Stromal cell of bone marrow (primary cell): ENCODE results near the gene GOLGA8B.
"Not testable (repeated sequence)": the region's sequence is repeated elsewhere in the genome, so short reads cannot be mapped to it uniquely, and the experiment has no call there.

Source experiments
- DNase-seq: peaks from one replicate; pipeline ENCODE4 v3.0.0-alpha.2; 2012; ENCODE audit warnings: low read depth

GOLGA8B gene, protein sequence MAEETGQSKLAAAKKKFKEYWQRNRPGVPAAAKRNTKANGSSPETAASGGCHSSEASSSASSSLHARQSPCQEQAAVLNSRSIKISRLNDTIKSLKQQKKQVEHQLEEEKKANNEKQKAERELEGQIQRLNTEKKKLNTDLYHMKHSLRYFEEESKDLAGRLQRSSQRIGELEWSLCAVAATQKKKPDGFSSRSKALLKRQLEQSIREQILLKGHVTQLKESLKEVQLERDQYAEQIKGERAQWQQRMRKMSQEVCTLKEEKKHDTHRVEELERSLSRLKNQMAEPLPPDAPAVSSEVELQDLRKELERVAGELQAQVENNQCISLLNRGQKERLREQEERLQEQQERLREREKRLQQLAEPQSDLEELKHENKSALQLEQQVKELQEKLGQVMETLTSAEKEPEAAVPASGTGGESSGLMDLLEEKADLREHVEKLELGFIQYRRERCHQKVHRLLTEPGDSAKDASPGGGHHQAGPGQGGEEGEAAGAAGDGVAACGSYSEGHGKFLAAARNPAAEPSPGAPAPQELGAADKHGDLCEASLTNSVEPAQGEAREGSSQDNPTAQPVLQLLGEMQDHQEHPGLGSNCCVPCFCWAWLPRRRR

DNA sequence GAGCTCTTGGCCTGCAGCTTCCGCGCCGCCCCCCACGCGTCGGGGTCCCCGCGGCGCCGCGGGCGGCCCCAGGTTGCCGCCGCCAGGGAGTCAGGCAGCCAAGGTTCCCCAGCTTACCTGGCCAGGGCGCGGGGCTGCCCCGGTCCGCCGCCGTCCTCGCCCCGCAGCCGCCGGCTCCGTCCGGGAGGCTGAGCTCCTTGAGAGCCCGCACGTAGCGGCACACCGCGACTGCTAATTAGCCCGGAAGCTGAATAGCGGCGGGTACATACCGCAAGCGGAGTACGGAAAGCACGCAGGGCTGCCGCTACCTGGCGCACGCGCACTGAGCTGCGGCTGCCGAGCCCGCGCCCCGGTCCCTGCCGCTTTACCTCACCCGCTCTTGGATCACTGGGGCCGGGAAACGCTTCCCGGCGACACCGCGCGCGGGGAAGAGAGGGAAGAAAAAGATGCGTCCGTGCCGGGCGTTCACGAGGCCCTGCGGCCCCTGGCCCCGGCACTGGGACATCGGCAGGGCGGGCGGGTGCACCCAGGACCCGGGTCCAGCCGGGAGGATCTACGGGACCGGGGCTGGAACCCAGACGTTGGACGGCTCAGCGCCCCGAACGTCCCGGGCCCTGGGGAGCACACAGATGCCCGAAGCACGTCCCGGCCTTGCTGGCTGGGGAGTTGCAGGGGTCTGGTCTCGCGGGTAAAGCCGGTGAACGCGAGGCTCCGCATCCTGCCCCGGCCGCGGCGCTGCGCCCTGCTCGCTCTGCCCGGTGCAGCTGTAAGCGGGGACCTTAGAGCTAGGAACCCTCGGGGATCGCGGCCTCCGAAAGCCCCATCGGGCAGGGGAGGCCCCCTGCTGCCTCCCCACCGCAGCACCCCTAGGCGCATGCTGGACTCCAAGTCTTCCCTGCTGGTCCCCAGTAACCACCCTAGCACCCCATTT, at the start of gene GOLGA8B:
TSS of gene GOLGA8B (minus strand) at position 253 of the 931 bp plus-strand sequence. CDS start 47,739 bp downstream, outside the sequence.
- DNase-seq, result no peak

DNA sequence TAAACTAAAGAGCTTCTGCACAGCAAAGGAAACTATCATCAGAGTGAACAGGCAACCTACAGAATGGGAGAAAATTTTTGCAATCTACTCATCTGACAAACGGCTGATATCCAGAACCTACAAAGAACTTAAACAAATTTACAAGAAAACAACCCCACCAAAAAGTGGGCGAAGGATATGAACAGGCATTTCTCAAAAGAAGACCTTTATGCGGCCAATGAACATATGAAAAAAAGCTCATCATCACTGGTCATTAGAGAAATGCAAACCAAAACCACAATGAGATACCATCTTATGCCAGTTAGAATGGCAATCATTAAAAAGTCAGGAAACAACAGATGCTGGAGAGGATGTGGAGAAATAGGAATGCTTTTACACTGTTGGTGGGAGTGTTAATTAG, 49.7 kb upstream of the GOLGA8B start:
- DNase-seq, result not testable (repeated sequence)

DNA sequence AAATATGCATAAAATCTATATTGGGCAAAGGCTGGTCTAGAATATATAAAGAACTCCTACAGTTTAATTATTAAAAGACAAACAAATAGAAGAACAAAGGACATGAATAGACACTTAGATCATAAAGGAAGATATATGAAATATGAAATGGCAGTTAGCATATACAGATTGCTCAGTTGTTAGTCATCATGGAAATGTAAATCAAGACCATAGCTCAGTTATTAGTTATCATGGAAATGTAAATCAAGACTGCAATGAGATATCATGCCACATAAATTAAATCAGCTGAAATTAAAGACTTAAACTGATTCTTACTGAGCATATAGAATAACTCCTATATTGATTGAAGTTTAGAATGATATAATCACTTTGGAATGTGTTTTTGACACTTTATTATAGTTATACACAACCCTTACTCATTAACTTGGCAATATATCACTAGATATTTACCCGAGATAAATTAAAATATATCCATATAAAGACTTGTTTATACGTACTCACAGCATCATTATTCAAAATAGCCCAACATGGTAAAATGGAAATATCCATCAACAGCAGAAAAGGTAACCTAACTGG, 45.2 kb upstream of the GOLGA8B start:
- DNase-seq, result no peak

DNA sequence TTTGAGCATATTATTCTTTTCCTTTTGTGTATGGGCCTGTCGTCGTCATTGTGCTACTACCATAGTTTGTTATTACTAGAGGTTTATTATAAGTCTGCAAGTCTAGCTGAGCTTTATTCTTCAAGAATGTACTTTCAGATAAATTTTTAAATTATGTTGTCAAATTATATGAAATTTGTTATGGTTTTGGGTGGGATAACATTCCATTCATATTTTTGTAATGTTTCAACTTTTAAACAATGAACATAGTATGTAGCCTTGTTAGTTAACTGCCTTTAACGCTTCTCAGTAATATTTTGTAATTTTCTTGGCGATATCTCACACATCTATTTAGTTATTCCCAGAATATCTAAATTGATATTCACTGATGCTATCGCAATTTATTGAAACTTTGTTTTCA, 41.6 kb upstream of the GOLGA8B start:
- no peak for DNase-seq

GRCh38 chr15:34621675-34622074, 38.2 kb upstream of the GOLGA8B start:
- DNase-seq, result peak; percentile 6

GRCh38 chr15:34620814-34621213, 37.4 kb upstream of the GOLGA8B start:
- no peak for DNase-seq

DNA sequence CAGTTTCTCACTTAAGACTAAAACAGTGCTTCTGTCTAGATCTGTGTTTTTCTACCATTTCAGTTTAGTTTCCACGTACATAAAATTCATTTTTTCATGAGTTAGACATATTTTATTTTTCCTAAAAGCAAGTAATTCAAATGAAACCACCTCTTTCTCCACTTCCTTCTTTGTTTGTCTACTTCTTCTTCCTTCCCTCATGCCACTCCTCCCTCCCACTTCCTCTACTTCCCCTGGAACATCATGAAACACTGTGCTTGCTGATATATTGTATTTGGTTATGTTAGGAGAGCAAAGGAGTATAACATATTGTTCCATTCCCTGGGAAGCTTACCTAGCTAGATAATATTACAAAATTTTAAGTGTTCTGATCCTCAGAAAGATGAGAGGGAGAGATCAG, 36.7 kb upstream of the GOLGA8B start:
- DNase-seq, result no peak

GRCh38 chr15:34619151-34619550, 35.7 kb upstream of the GOLGA8B start:
- DNase-seq, result no peak

DNA sequence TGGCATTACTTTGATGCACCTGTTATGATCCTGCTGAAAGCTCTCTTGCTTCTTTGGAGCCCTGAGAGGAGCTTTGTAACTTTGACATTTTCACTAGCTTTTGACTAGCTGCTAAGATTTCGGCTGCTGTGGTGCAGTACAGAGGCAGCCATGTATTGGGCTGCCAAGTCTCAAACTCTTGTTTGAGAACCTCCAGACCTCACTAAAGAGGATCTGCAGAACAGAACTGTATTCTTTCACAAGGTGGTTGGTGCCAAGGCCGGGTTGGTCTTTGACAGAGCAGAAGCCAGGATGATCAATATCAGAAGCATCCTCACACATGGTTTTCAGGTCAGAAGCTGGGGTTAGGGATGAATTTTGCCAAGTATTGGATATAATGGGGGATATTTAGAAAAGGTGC, 34.6 kb upstream of the GOLGA8B start:
- DNase-seq, result no peak

DNA sequence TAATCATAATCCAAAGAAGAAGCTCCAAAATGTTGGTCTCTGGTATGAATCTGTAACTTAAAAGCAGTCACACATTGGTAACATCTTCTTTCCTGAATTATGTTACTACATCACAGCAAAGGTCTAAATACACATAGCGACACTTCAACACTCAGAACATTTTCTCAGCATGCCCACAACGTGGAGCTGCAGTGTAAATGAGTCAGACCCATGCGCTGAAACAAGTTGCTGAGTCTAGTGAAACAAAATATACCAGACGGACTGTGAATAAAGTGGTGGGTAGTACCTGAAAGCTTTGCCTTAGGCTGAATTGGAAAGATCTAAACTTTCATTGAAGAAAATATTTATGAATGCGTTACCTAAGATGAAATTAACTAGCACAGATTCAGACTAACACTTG, 33.2 kb upstream of the GOLGA8B start:
- DNase-seq, result peak; percentile 50

DNA sequence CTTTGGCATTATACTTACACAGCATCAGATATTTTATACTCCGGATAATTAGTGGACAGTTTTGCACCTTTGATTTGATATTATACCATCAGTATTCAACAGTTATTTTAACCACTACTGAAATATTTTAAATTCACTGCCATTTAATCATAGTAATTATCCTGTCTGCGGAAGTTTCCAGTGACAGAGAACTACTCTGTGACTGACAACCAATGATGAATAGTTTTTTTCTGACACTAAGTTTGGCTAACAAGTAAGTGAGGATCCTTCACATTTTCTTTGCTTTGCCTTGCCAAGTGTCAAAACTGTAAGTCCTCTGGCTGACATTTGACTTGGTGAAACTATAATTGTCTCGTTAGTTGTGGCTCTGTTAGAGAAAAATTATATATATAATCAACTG, 30.5 kb upstream of the GOLGA8B start:
- no peak for DNase-seq

DNA sequence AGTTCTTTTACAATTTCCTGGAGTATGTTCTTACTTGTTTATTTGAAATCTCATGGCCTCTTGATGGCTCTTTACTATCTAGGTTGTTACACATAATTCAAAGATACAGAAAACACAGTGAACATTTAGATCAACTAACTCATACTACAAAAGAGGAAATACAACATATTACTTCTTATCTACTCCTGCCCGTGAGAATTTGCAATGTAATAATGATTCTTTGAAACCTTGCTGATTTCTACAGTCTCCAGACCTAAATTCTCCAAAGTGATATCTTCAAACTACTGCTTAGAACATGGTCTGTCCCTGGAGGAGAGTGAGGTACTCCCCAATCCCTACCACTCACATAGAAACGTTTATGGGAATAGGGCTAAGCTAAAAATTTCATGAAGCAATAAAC, 29.9 kb upstream of the GOLGA8B start:
- no peak for DNase-seq

DNA sequence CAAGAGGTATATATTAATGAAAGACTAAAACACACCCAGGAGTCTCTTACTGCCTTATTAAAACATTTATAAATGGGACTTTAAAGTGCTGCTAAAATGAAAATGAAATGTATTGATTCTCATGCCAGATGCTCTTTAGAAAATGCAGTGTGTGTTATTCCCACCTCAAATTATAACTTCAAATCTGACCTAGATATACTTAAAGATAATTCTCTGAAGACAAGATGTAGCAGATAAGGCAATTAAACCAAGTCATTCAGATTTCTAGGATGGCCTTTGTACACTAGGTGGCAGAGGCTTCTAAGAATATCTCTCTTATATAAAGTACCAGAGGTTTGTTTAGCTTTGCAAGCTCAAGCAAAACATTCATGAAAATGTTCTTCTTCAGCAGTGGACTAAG, 26.9 kb upstream of the GOLGA8B start:
- peak; percentile 6 for DNase-seq

GRCh38 chr15:34609102-34610057, 25.9 kb upstream of the GOLGA8B start:
- no peak for DNase-seq

DNA sequence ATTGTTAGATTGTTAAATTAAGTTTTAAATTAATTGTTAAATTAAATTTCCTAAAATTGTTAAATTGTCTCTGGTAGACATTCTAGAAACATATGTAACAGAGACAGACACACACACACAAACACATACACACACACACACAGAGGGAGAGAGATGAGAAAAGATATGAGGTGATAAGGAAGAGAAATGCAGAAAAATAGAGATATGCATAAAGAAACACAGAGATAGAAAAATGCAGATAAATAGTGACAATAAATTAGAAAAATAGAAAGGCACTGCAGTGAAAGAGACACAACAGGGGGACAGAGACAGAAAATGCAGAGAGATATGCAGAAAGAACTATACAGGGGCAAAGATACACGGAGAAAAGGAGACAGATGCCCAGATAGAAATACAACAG, 25.1 kb upstream of the GOLGA8B start:
- DNase-seq, result no peak

- DNase-seq, result no peak
Measured at GRCh38 chr15:34607832-34608231, 24.4 kb upstream of the GOLGA8B start.

DNA sequence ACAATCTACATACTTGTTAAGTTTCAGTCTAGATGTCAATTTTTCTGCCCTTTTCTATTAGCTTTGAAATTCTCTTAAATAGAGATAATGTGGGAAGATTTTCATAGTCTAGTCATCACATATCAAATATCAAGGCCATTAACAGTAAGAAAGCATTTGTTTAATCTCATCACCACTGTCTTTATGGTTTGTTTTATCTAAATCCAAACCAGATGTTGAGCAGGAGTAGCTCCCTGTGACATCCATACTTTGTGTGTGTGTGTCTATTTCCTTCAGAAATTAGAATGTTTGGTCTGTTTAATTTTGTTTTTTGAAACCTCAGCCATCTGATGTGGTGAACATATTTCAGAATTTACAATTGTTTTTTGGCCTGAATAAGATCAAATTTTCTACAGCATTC, 23.1 kb upstream of the GOLGA8B start:
- no peak for DNase-seq

- DNase-seq, result no peak
Measured at GRCh38 chr15:34606131-34606530, 22.7 kb upstream of the GOLGA8B start.

DNA sequence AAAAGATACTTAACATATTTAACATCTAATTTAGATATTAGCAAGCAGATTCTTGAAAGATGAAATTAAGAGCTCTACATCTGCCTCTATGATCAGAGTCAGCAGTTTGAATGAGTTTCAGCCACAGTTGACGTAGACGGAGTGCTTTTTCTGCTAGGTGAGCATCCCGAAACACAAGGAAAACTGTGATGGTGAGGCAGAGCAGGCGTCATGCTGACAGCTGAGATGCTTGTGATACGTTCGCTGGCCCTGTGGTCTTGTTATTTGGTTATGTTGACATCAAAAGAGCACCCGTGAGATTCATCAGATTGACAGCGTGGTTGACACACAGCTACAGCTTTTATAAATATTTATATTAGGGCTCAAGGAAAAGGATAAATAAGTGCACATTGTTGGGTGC, 19.6 kb upstream of the GOLGA8B start:
- DNase-seq, result no peak

DNA sequence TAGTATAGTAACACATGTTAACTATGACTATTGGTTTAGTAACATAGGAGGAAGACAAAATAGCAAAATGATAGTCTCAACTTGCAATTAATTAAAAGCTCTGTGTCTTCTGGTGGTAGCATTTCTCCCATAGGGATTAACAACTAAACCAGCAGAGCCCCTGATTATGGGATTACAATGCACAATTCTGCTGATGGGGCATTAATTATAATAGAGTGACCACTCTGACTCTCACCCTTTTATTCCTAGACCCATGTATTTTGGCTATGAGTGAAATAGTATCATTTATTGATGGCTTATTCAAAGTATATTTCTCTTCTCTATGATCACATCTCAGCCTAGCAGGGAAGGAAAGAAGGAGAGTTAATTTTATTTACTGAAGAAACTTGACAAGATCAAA, 17.5 kb upstream of the GOLGA8B start:
- no peak for DNase-seq
